GM06990 (cell line): ENCODE results near the gene MYO15B.

Source experiments
- DNase-seq: peaks from one replicate; pipeline ENCODE4 v3.0.0-alpha.2; 2011; ENCODE audit not compliant: insufficient read length; ENCODE audit errors: extremely low read depth
- H3K27me3 ChIP-seq: replicated peaks from 2 replicates; pipeline ENCODE4 v1.6.0; 2011; ENCODE audit warnings: low read length; ENCODE audit not compliant: control insufficient read depth, insufficient read depth
- H3K36me3 ChIP-seq: 2 replicates; pipeline ENCODE4 v1.5.1; 2011; ENCODE audit warnings: low read length; ENCODE audit not compliant: control insufficient read depth, insufficient read depth
- H3K4me3 ChIP-seq: replicated peaks from 2 replicates; pipeline ENCODE4 v1.5.1; 2011; ENCODE audit warnings: low read depth, mild to moderate bottlenecking, control low read depth, low read length
- TF ChIP-seq, protein P1 (sequence below): IDR thresholded peaks from 2 replicates; pipeline ENCODE4 v1.5.1; 2011; ENCODE audit warnings: low read length, control low read depth, mild to moderate bottlenecking, inconsistent platforms; ENCODE audit not compliant: insufficient read depth, poor library complexity, severe bottlenecking

Gene MYO15B

DNA sequence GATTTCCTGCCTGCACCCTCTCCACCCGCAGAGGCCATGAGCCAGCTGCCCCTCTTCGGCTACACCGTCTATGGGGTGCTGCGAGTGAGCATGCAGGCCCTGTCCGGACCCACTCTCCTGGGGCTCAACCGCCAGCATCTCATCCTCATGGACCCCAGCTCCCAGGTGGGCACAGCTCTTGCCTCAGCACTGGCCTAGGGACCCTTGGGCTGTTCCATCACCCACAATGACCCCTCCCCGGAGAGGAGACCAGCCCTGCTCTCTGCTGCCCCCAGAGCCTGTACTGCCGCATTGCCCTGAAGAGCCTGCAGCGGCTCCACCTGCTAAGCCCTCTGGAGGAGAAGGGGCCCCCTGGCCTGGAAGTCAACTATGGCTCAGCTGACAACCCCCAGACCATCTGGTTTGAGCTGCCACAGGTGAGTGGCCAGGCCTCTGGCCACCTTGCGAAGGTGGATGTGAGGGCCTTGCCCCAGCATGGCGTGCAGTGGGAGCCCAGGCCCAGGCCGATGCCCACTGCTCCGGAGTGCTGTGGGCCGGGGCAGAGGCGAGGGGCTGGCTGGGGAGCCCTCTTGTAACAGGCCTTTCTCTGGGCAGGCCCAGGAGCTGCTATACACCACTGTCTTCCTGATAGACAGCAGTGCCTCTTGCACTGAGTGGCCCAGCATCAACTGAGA lies 38.4 kb downstream of the MYO15B start:
- no peaks in the 10 kb centered on the region for H3K27me3 ChIP-seq
- DNase-seq, result no peak
- H3K36me3 ChIP-seq, result peaks cover 6% of the 10 kb centered on the region
- TF ChIP-seq, protein P1, sequence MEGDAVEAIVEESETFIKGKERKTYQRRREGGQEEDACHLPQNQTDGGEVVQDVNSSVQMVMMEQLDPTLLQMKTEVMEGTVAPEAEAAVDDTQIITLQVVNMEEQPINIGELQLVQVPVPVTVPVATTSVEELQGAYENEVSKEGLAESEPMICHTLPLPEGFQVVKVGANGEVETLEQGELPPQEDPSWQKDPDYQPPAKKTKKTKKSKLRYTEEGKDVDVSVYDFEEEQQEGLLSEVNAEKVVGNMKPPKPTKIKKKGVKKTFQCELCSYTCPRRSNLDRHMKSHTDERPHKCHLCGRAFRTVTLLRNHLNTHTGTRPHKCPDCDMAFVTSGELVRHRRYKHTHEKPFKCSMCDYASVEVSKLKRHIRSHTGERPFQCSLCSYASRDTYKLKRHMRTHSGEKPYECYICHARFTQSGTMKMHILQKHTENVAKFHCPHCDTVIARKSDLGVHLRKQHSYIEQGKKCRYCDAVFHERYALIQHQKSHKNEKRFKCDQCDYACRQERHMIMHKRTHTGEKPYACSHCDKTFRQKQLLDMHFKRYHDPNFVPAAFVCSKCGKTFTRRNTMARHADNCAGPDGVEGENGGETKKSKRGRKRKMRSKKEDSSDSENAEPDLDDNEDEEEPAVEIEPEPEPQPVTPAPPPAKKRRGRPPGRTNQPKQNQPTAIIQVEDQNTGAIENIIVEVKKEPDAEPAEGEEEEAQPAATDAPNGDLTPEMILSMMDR, result peak; percentile 87
- H3K4me3 ChIP-seq, result no peak overlapping the region

DNA sequence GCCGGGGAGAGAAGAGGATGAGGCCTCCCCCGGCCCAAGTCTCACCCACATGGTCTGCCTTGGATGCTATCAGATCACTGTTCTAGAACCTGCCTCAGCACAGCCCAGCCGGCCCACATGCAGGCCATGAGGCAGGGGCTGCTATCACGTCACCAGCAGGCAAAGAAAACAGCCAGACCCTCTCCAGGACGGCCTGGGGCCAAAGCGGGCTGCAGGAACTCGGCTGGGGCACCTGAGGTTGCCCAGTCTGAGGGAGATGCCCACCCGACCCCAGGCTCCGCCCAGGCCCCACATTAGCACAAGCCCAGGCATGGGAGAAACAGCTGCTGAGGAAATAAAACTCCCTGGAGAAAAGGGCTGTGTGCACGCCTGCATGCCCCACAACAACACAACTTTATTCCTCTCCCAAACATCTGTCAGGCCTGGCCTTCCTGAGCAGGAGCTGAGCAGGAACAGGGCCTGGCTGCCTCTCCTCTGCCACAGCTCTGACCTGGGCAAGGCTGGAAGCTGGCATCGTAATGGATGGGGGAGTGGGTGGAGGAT lies 39.0 kb downstream of the MYO15B start:
- TF ChIP-seq, protein P1, result no peak
- H3K36me3 ChIP-seq, result peaks cover 6% of the 10 kb centered on the region

DNA sequence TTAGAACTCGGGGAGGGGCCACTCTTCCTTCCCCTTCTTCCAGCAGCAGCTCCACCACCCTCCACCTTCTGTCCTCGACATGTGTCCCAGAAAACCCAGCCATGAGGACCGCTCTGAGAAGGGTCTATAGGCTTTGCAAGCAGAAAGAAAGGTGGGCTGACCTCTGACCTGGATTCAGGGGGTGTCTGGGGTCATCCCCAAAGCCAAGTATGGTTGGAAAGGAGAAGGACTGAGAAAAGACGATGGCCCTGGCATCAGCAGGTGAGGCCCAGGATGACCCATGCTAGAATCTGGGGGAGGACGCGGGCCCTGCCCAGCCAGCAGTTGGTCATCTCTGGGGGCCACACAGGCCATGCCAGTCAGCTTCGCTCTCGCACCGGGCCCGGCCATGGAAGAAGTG lies 39.5 kb downstream of the MYO15B start:
- Histone ChIP-seq H3K27me3 (no peaks in the 10 kb centered on the region), H3K4me3 (no peak overlapping the region), H3K36me3 (peaks cover 6% of the 10 kb centered on the region)
- TF ChIP-seq, protein P1, result no peak
- DNase-seq, result no peak

More for the DNA sequence above, 39.0 kb downstream of the MYO15B start:
- no peak for DNase-seq
- Histone ChIP-seq H3K27me3 (no peaks in the 10 kb centered on the region), H3K4me3 (no peak overlapping the region)

DNA sequence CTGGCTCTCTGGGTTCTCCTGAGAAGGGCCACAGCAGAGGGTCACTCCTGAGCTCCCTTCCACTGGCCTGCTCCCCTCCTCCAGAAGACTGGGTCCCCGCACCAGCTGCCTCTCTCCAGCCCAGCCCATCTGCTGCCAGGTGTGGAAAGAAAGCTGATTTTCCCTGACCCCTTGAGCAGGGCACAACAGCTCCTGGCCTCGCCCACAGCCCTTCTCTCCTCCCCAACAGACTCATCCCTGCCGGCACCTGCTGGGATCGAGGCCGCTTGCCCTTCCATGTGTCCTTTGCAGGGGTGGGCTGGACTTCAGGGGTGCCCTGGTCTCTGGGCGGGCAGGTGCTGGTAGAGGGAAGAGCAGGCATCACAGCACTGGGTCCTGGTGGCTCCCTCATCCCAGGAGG lies 40.8 kb downstream of the MYO15B start:
- Histone ChIP-seq H3K4me3 (no peak overlapping the region), H3K27me3 (no peaks in the 10 kb centered on the region), H3K36me3 (peaks cover 6% of the 10 kb centered on the region)
- TF ChIP-seq, protein P1, result no peak
- no peak for DNase-seq

DNA sequence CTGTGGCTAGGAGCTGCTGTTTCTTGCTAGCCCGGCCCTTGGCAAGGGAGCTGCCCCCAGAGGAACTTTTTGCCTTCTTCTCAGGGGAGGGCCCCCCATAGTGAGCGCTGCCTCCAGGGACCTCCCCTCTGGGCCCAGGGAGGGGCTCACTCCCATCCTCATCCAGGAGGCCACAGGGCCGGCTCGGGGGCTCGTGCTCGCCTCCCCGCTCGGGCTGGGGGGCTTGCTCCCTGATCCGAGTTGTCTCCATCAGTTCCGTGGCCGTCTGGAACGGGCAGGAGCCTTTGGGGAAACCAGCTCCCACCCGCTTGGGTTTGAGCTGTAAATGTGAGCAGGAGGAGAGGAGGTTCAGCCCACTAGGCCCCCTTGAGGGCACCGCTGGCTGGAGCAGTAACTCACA lies 41.6 kb downstream of the MYO15B start:
- H3K36me3 ChIP-seq, result peaks cover 6% of the 10 kb centered on the region
- no peak for DNase-seq
- no peak overlapping the region for H3K4me3 ChIP-seq
- no peaks in the 10 kb centered on the region for H3K27me3 ChIP-seq
- TF ChIP-seq, protein P1, result no peak
